Stomach (tissue), 9 donors: ENCODE data around the gene SLC43A1. TPM values are rescaled to one million over a fixed set of nuclear protein-coding genes. Genes with fewer than 3 reads are reported as not detected.
A peak's percentile ranks its signal among the peaks of the same experiment; 100 is the strongest.

Experiments
- DNase-seq, 2 donors: peaks; one replicate each; pipeline versions ENCODE4 v3.0.0 to v3.0.0-alpha.2; 2013 to 2019
- H3K27ac ChIP-seq, 5 donors: fragments of 200-600 bp in 4 of 5; sonication (generic) in 4 of 5; one replicate each; pipeline ENCODE4 v1.5.1; 2013 to 2019; ENCODE audit warnings: mild to moderate bottlenecking in 1 of 5, moderate library complexity in 1 of 5
- H3K27me3 ChIP-seq, 3 donors: fragments of 200-600 bp; sonication (generic); one replicate each; pipeline ENCODE4 v1.5.1; 2017 to 2019; ENCODE audit warnings: mixed run types in 1 of 3
- H3K36me3 ChIP-seq, 4 donors: fragments of 200-600 bp; sonication (generic); 1 replicate in 3 of 4; 2 replicates in 1 of 4; pipeline ENCODE4 v1.5.1; 2016 to 2019
- H3K4me1 ChIP-seq, 4 donors: fragments of 200-600 bp; sonication (generic); one replicate each; pipeline ENCODE4 v1.5.1; 2016 to 2019
- H3K4me3 ChIP-seq, 4 donors: fragments of 200-600 bp; sonication (generic) in 3 of 4; one replicate each; pipeline ENCODE4 v1.5.1; 2016 to 2019; ENCODE audit warnings: mild to moderate bottlenecking in 1 of 4
- H3K9me3 ChIP-seq, 4 donors: fragments of 200-600 bp; sonication (generic); one replicate each; pipeline ENCODE4 v1.5.1; 2016 to 2019
- CTCF ChIP-seq, 7 experiments: fragments of 450-650 bp in 4 of 7; fragments of 200-600 bp in 3 of 7; sonication (generic) in 3 of 7; IDR thresholded peaks; one replicate each; pipeline ENCODE4 v1.5.1; 2016 to 2019; ENCODE audit warnings: antibody characterized with exemption in 7 of 7, control low read depth in 2 of 7, mild to moderate bottlenecking in 1 of 7
- EP300 ChIP-seq: sonication (generic); formaldehyde crosslinking; IDR thresholded peaks from one replicate; pipeline ENCODE4 v1.6.1; 2017; ENCODE audit warnings: antibody characterized with exemption
- POLR2A ChIP-seq, 4 donors: fragments of 450-650 bp; IDR thresholded peaks; one replicate each; pipeline ENCODE4 v1.6.1; 2016; ENCODE audit warnings: antibody characterized with exemption in 4 of 4, control low read depth in 2 of 4, mild to moderate bottlenecking in 1 of 4, moderate library complexity in 1 of 4
- POLR2AphosphoS5 ChIP-seq, 3 donors: sonication (generic); formaldehyde crosslinking; IDR thresholded peaks; one replicate each; pipeline ENCODE4 v1.6.1; 2016; ENCODE audit warnings: antibody characterized with exemption in 3 of 3
- WGBS, 5 donors: extraction: QIAGEN DNeasy Blood & Tissue Kit in 3 of 5; methylation state at CpG; one replicate each; pipeline versions ENCODE4 v1.1.5 to v1.1.7; 2013 to 2018; 5-methylcytosine and 5-hydroxymethylcytosine counted together
- intact Hi-C: fragments of 100-400 bp; cut with DNase I; formaldehyde crosslinking; loops from one replicate; pipeline ENCODE4 v1.15.1; 2023; ENCODE audit warnings: low total_unique reads
- polyA plus RNA-seq, 3 donors: library from polyadenylated mRNA; stranded (reverse); fragments of 200-250 nt; gene quantifications; one replicate each; pipeline ENCODE4 v1.2.3, GENCODE V29; 2013
- total RNA-seq, 5 donors: library from RNA; depleted of rRNA; stranded (reverse); fragments of >200 nt; gene quantifications; one replicate each; pipeline versions ENCODE4 v1.1.0 to v1.2.3, GENCODE V29; 2014 to 2016
- donor health status: healthy with polysubstance abuse.
- donor health status: Bipolar disorder and iron deficiency.
- donor health status: healthy.

SLC43A1 gene
- total and polyA plus RNA-seq, 8 donors = 10.5 to 38.4 (median 19.1) TPM

- intact Hi-C loops = no loop called here
- TF ChIP-seq POLR2A (IDR thresholded peaks at IDR 0.05) = no peak
- no peak for TF ChIP-seq CTCF (IDR thresholded peaks at IDR 0.05)
- no peak for TF ChIP-seq POLR2AphosphoS5 (IDR thresholded peaks at IDR 0.05)
- TF ChIP-seq EP300 = no peak
- Histone ChIP-seq H3K4me1 (peaks cover 37 to 78% (median 58%) of the 10 kb centered on the region in 4 donors), H3K27ac (peak overlapping the region in 2 of 5 donors; percentile 86 to 87), H3K36me3 (peaks cover 3 to 46% (median 31%) of the 10 kb centered on the region in 4 donors), H3K4me3 (no peak overlapping the region), H3K9me3 (no peaks in the 10 kb centered on the region), H3K27me3 (no peaks in the 10 kb centered on the region)
- WGBS, 5 donors = 64 to 86% (median 76%) methylated on average over 15 of the region's 15 CpGs
- DNase-seq = peak in 1 of 2 donors; percentile 84
Measured at GRCh38 chr11:57497303-57498247, 17.9 kb downstream of the SLC43A1 start.

GRCh38 chr11:57496109-57496820 lies 19.2 kb downstream of the SLC43A1 start:
- H3K9me3 ChIP-seq = no peaks in the 10 kb centered on the region
- intact Hi-C loops = no loop called here
- DNase-seq = peak in 1 of 2 donors; percentile 51
- WGBS, 5 donors = 51 to 68% (median 57%) methylated on average over 9 of the region's 9 CpGs
- peaks cover 3 to 51% (median 35%) of the 10 kb centered on the region in 4 donors for H3K36me3 ChIP-seq
- H3K4me1 ChIP-seq = peaks cover 25 to 65% (median 49%) of the 10 kb centered on the region in 4 donors
- peak overlapping the region in 2 of 5 donors; percentile 6 to 10 for H3K27ac ChIP-seq
- H3K27me3 ChIP-seq = no peaks in the 10 kb centered on the region
- H3K4me3 ChIP-seq = no peak overlapping the region
- no peak for TF ChIP-seq POLR2AphosphoS5 (IDR thresholded peaks at IDR 0.05)
- TF ChIP-seq POLR2A (IDR thresholded peaks at IDR 0.05) = no peak
- TF ChIP-seq CTCF (IDR thresholded peaks at IDR 0.05) = no peak
- no peak for TF ChIP-seq EP300

GRCh38 chr11:57493507-57494503 lies 21.7 kb downstream of the SLC43A1 start:
- intact Hi-C loops = loop anchor here (5.0 kb wide), 1 partner anchor 33 kb away; no protein-coding TSS in a partner anchor
- no peak overlapping the region for H3K4me3 ChIP-seq
- DNase-seq = peak; percentile 83 to 85
- H3K27ac ChIP-seq = no peak overlapping the region
- peaks cover 5 to 42% (median 25%) of the 10 kb centered on the region in 4 donors for H3K4me1 ChIP-seq
- peaks cover 11 to 70% (median 56%) of the 10 kb centered on the region in 4 donors for H3K36me3 ChIP-seq
- TF ChIP-seq CTCF (IDR thresholded peaks at IDR 0.05) (peak in 5 of 7 experiments; percentile 82 to 97 (median 91)), POLR2A (IDR thresholded peaks at IDR 0.05) (no peak)
- 63 to 75% (median 70%) methylated on average over 11 to 15 of the region's 15 CpGs for WGBS, 5 donors
- H3K9me3 ChIP-seq = no peaks in the 10 kb centered on the region
- H3K27me3 ChIP-seq = no peaks in the 10 kb centered on the region
